Hematopoietic multipotent progenitor cell treated with erythropoietin and hydrocortisone succinate and interleukin-3 and kit ligand, for 6 days (in vitro differentiated cells): ENCODE measurements around the gene NUDT6.
"Not testable (repeated sequence)": the region's sequence is repeated elsewhere in the genome, so short reads cannot be mapped to it uniquely, and the experiment has no call there.

Experiments
- DNase-seq: peaks from one replicate; pipeline ENCODE4 v3.0.0-alpha.2; 2015

NUDT6 gene

DNA sequence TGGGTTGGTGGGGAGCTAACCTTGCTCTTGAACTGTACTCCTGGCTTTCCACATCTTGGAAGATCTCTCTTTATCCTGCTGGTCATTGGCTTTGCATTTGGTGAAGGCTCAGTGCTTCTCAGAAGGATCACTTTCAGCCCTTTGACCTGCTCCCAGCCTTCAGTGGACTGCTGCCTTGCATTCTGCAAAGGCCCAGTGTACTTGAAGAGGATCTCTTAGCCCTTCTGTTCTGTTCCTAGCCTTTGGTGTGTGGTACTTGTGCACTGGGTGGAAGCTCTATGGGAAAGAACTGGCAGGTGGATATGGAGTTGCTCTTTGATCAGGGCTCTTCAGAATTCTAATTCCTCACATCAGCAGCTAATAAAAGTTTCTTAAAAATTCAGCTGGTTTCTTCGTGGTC lies 49.3 kb downstream of the NUDT6 start:
- no peak for DNase-seq

DNA sequence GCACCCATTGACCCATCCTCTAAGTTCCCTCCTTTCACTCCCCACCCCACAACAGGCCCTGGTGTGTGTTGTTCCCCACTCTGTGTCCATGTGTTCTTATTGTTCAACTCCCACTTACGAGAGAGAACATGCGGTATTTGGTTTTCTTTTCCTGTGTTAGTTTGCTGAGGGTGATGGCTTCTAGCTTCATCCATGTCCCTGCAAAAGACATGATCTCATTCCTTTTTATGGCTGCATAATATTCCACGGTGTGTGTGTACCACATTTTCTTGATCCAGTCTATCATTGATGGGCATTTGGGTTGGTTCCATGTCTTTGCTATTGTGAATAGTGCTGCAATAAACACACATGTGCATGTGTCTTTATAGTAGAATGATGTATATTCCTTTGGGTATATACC lies 54.2 kb downstream of the NUDT6 start:
- DNase-seq: not testable (repeated sequence)

DNA sequence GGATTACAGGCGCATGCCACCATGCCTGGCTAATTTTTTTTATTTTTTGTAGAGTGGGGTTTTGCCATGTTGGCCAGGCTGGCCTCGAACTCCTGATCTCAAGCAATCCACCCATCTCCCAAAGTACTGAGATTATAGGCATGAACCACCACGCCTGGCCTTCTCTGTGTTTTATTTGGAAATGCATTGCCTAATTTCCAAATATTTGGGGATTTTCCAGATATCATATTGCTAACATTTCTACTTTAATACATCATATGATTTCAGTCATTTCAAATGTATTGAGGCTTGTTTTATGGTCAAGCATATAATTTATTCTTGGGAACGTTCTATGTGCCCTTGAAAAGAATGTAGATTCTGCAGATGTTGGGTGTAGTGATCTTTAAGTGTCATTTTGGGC lies 57.0 kb downstream of the NUDT6 start:
- DNase-seq: no peak

DNA sequence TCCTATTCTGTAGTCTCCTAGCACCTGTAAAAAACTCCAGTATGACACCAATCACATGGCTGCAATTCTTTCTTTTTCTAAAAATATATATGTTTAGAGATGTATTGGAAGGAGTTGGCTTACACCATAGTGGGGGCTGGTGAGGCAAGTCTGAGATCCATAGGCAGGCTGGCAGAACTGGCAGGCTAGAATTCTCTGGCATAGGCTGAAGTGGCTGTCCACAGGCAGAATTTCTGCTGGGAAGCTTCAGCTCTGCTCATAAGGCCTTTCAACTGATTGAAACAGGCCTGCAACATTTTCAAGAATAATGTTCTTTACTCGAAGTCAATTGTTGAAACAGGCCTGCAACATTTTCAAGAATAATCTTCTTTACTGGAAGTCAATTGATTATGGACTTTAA lies 58.8 kb downstream of the NUDT6 start:
- no peak for DNase-seq

DNA sequence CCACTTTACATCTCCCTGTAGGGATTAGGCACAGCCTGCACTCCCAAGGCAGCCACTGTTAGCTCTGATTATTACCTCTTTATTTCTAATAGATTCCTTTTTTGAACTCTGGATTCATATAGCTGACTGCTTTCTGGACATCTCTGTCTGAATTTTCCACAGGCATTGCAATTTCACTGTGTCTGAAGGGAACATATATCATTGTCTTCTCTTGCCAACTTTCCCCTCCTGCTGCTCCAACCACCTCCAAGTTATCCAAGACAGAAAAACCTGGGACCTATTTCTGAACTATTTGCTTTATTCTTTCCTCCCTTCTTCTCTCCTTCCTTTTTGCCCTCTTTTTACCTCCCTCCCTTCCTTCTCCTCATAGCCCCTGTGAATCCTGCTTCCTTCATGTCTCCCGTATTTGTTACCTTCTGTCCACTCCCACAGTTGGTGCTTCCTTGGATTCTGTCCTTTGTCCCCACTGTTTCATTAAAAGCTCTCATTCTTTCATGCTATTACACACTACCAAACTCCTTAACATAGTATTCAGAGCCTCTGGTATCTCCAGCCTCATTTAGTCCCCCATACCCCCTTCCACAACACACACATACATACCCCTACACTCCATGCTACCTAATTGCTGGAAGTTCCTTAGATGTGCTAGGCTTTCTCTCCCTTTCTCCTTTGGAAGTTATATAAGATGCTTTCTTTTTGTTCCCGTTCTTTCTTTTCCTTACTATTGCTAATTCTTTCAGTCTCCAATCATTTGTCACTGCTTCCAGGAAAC lies 61.0 kb downstream of the NUDT6 start:
- no peak for DNase-seq

DNA sequence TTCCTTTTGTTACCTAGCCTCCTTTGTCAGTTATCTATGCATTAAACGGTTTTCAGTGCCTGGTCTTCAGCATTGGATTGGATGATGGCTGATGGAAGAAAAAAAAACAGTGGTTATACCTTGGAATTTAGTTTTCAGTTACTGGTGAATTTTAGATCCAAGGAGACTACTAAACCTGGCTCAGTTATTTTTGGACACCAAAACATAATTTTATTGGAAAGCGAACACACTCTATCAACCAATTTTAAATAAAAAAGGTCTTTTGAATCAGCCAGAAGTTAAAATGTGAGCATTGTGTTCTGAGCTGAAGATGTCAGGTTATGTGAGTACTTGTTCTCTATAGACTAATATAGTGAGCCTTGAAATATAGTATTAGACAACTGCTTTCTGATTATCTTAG lies 63.7 kb downstream of the NUDT6 start:
- no peak for DNase-seq

DNA sequence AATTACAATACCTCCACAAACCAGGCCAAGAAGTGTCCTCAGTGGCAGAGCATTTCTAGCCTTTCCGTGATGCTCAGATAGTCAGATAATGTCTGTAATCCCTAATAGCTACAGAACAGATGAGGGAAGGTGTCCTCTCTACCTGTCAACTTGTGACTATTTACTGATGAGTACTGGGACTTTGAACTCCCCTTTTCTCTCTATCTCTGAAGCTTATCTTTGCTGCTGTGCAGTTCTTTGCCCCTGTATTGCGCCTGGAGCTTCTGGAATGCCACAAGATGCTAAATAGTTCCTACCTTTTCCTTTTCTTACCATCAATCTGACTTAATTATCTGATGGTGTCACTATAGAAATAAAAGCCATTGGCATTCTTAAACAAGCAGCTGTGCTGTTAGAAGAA lies 65.2 kb downstream of the NUDT6 start:
- DNase-seq: no peak

DNA sequence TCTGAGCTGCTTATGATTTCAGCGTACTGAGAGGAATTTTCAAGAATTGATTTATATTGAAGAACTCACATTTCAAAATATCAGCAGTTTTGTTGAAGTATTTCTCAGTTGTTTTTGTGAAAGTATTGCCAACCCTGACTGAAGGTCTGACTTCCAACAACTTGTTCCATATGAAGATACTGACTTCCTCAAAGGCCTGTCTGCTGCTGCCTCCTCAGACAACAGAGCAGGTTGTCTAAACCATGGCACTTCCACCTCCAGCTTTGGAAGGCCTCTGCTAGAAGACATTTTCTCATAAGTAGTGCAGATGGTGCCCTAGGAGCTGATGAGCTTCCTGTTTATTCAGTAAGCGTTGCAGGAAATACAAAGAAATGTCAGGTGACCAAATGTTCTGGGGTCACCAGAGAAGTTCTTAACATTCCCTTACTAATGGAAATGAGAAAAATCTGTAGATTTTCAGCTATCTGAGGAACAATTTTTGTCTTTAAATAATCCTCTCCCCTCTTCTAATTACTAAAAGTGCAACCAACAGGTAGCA lies 67.0 kb downstream of the NUDT6 start:
- no peak for DNase-seq

DNA sequence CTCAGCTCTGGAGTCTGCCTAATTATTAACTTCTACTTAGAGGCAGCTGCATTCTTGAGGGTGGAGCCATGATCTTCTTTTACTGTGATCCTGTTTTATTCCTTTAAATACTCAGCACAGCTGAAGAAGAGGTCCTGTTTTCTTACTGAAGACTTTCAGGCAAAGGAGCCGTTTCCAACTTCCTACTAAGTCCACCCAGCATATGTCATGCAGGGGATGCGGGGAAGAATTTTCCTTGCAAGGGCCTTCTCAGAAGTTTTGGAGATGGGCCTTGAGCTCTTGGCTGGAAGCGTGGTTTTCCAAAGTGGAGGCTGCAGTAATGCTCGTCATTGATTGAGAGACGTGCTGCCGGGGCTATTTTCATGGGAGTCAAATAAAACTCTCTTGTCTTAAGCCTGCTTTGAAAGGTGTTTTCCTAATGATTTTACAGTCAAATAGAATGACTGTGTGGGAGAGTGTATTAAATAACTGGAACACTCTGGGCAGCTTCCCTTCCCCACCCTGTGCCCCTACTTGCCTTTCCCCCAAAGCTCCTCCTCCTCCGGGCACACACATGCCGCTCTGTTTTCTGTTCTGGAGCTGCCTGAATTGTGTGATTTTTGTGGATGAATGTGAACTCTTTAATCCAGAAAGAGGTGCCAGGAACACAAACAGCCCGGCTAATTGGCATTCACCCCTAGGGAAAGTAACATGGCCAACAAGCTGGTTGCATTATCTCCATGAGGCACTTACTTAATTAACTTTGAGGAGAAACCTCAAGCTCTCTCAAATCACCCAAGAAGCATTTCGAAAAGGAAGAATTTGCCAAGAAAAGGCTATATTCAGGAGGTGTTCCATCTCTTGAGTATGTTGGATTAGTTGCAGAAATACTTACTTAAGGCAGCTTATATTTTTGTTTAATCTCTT lies 67.7 kb downstream of the NUDT6 start:
- no peak for DNase-seq

DNA sequence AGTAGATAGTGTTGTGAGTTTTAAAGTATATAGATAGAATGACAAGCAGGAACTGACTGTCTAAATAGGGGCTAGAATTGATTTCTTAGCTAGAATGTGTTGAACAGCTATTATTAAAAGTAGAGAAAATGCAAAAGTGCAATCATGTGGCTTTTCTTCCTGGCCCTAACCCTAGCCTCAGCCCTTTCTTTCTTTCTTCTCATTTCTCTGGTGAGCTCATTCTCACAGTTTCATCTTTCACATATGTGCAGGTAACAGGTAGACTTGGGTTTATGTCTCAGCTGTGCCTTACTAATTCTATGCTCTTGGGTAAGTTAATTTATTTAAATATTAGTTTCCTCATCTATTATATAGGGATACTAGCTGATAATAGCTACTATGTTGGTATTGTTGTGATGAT lies 70.8 kb downstream of the NUDT6 start:
- DNase-seq: no peak

DNA sequence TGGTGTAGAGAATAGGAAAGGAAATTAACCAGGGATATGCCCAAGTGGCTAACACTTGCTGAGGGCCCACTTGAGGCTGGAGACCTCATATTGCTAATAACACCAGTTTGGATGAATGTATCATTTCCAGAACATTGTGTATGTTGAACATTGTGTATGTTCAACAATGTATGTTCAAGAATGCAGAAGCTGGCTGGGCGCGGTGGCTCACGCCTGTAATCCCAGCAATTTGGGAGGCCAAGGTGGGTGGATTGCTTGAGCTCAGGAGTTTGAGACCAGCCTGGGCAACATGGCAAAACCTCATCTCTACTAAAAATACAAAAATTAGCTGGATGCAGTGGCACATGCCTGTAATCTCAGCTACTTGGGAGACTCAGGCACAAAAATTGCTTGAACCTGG lies 72.6 kb downstream of the NUDT6 start:
- DNase-seq: not testable (repeated sequence)

DNA sequence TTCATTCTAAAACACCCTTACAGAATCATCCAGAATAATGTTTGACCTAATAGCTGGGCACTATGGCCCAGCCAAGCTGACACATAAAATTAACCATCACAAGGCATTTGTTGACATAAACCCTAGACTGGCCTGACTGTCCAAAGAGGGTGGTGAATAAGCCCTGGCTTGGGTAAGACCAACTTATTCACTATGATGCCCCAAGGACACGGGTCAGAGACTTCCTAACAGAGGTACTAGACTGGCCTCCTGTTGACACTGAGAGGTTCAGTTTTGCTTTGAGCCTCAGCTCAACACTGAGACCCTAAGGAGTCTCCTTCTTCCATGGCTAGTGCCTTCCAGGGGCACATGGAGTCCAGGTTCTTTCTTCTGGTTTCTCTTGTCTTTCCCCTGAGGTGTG lies 74.5 kb downstream of the NUDT6 start:
- no peak for DNase-seq

DNA sequence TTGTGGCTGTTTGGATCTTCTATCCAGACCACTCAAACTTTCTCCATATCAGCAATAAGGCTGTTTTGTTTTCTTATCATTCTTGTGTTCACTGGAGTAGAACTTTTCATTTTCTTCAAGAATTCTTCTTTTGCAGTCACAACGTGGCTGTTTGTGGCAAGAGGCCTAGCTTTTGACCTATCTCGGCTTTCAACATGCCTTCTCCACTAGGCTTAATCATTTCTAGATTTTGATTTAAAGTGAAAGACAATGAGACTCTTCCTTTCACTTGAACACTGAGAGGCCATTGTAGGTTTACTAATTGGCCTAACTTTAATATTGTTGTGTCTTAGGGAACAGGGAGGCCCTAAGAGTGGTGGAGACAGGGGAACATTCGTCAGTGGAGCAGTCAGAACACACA lies 76.6 kb downstream of the NUDT6 start:
- DNase-seq: no peak

DNA sequence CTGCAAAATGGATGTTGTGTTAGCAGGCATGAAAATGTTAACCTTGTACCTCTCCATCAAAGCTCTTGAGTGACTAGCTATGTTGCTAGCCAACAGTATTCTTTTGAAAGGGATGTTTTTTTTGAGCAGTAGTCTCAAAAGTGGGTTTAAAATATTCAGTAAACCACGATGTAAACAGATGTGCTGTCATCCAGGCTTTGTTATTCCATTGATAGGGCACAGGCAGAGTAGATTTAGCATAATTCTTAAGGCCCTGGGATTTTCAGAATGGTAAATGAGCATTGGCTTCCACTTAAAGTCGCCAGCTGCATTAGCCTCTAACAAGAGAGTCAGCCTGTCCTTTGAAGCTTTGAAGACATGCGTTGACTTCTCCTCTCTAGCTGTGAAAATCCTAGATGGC lies 77.3 kb downstream of the NUDT6 start:
- no peak for DNase-seq

DNA sequence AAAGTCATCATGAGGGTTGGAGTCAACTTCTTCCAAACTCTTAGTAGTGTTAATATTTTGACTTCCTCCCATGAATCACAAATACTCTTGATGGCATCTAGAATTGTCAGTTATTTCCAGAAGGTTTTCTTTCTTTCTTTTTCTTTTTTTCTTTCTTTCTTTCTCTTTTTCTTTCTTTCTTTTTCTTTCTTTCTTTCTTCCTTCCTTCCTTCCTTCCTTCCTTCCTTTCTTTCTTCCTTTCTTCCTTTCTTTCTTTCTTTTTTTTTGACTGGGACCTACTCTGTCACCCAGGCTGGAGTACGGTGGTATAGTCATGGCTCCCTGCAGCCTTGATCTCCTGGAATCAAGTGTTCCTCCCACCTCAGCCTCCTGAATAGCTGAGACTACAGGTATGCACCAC lies 78.0 kb downstream of the NUDT6 start:
- not testable (repeated sequence) for DNase-seq

DNA sequence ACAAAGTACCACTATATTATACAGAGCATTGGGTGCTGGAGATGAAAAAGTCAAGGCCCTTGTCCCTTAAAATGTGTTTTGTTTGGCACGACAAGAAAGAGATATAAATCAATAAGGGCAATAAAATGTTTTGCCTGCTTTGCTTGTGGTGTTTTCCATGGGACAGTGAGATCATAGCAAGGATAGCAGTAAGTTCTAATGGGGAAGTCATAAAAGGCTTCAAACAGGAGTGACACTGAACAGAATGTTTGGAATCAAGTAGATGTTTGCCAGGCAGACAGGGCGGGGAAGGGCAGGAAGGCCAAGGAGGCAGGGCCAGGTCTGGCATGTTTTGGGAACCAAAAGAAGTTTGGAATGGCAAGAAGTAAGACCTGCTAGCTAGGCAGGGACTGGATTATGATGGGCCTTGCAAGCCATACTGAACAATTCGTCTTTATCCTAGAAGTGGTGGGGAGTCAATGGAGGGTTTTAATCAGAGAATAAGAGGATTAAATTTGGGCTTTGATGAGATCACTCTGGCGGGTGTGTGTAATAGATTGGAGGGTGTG lies 79.3 kb downstream of the NUDT6 start:
- DNase-seq: no peak
